Fibroblast of skin of back (primary cell): ENCODE measurements around the gene TMEM258. TPM values are rescaled to one million over a fixed set of nuclear protein-coding genes. Genes with fewer than 3 reads are reported as not detected.

ENCODE experiments used
- DNase-seq: peaks from one replicate; pipeline ENCODE4 v3.0.0-alpha.2; 2013
- polyA plus RNA-seq, 2 experiments: library from polyadenylated mRNA; unstranded; fragments of 120-200 nt; gene quantifications; one replicate each; pipeline ENCODE4 v1.2.1, GENCODE V29; 2013; ENCODE audit not compliant: insufficient read length in 2 of 2

Gene TMEM258
- polyA plus RNA-seq (2013, experiment 1 of 2; ENCODE audit: insufficient read length), result 144 TPM
- 104 TPM for polyA plus RNA-seq (2013, experiment 2 of 2; ENCODE audit: insufficient read length)

GRCh38 chr11:61792310-61793082 lies at the start of gene TMEM258, which contains the start of gene FEN1:
TSS of gene TMEM258 (minus strand) at chr11:61792599. CDS start at chr11:61792558, 41 bp downstream.
TSS of gene FEN1 (plus strand) at chr11:61792911. CDS start at chr11:61795362, 2,451 bp downstream.
- DNase-seq, result peak; percentile 94

- no peak for DNase-seq
These were observed 49.5 kb upstream of the TMEM258 start for GRCh38 chr11:61841636-61842527.

GRCh38 chr11:61840371-61840770 lies 48.0 kb upstream of the TMEM258 start:
- DNase-seq, result no peak

GRCh38 chr11:61839742-61840141 lies 47.3 kb upstream of the TMEM258 start:
- no peak for DNase-seq

GRCh38 chr11:61838921-61839320 lies 46.5 kb upstream of the TMEM258 start:
- no peak for DNase-seq

- DNase-seq, result no peak
These were observed 46.1 kb upstream of the TMEM258 start for GRCh38 chr11:61838501-61838900.

GRCh38 chr11:61837411-61838005 lies 45.1 kb upstream of the TMEM258 start:
- DNase-seq, result no peak

GRCh38 chr11:61836193-61836592 lies 43.8 kb upstream of the TMEM258 start:
- DNase-seq, result no peak

- DNase-seq, result peak; percentile 71
These were observed 42.1 kb upstream of the TMEM258 start for GRCh38 chr11:61834278-61835048.

- no peak for DNase-seq
These were observed 41.5 kb upstream of the TMEM258 start for GRCh38 chr11:61833926-61834277.

GRCh38 chr11:61833471-61833870 lies 41.1 kb upstream of the TMEM258 start:
- no peak for DNase-seq

GRCh38 chr11:61832754-61833153 lies 40.4 kb upstream of the TMEM258 start:
- DNase-seq, result no peak

GRCh38 chr11:61832207-61832606 lies 39.8 kb upstream of the TMEM258 start:
- no peak for DNase-seq

- DNase-seq, result peak; percentile 36
These were observed 38.1 kb upstream of the TMEM258 start for GRCh38 chr11:61830237-61831105.

GRCh38 chr11:61829806-61830205 lies 37.4 kb upstream of the TMEM258 start:
- no peak for DNase-seq

- DNase-seq, result peak; percentile 24
These were observed 36.4 kb upstream of the TMEM258 start for GRCh38 chr11:61828629-61829407.

GRCh38 chr11:61828379-61828628 lies 35.9 kb upstream of the TMEM258 start:
- no peak for DNase-seq

GRCh38 chr11:61827571-61828378 lies 35.4 kb upstream of the TMEM258 start, which contains the start of gene FADS2:
TSS of gene FADS2 (plus strand) at chr11:61828300. CDS start at chr11:61828391, 91 bp downstream.
- peak; percentile 93 for DNase-seq

GRCh38 chr11:61826930-61827570 lies 34.7 kb upstream of the TMEM258 start:
- no peak for DNase-seq
